DOHH2 (cell line): ENCODE data around the gene CSNK2A1.

ENCODE experiments used
- H3F3A ChIP-seq: fragments of 200-600 bp; sonication (generic), shearing (Covaris generic); 2 replicates; pipeline ENCODE4 v1.6.0; 2016; ENCODE audit warnings: antibody characterized with exemption, mild to moderate bottlenecking; ENCODE audit not compliant: control insufficient read depth, insufficient read depth
- H3K27ac ChIP-seq: fragments of 200-600 bp; sonication (generic); 2 replicates; pipeline ENCODE4 v1.5.1; 2014; ENCODE audit warnings: low read depth, mild to moderate bottlenecking, low read length, moderate library complexity
- H3K27me3 ChIP-seq: fragments of 200-600 bp; sonication (generic); 2 replicates; pipeline ENCODE4 v1.6.1; 2014; ENCODE audit warnings: mild to moderate bottlenecking, low read length, mixed read lengths; ENCODE audit not compliant: control insufficient read depth
- H3K36me3 ChIP-seq: fragments of 200-600 bp; sonication (generic); 2 replicates; pipeline ENCODE4 v1.6.1; 2014; ENCODE audit warnings: mild to moderate bottlenecking, low read length, moderate library complexity, mixed read lengths; ENCODE audit not compliant: control insufficient read depth
- H3K4me1 ChIP-seq: fragments of 200-600 bp; sonication (generic); 2 replicates; pipeline ENCODE4 v1.6.1; 2014; ENCODE audit warnings: mild to moderate bottlenecking, low read length, mixed read lengths; ENCODE audit not compliant: control insufficient read depth
- H3K4me2 ChIP-seq: fragments of 200-600 bp; sonication (generic); 2 replicates; pipeline ENCODE4 v1.6.0; 2014; ENCODE audit warnings: mild to moderate bottlenecking, low read length, moderate library complexity
- H3K4me3 ChIP-seq: fragments of 200-600 bp; sonication (generic); 2 replicates; pipeline ENCODE4 v1.5.1; 2014; ENCODE audit warnings: mild to moderate bottlenecking, low read length, mixed read lengths
- H3K79me2 ChIP-seq: fragments of 200-600 bp; sonication (generic); 2 replicates; pipeline ENCODE4 v1.6.1; 2014; ENCODE audit warnings: mild to moderate bottlenecking, low read length, mixed read lengths; ENCODE audit not compliant: control insufficient read depth
- H3K9me2 ChIP-seq: fragments of 200-600 bp; sonication (generic); replicated peaks from 2 replicates; pipeline ENCODE4 v1.6.1; 2014; ENCODE audit warnings: mild to moderate bottlenecking, low read length, mixed read lengths; ENCODE audit not compliant: control insufficient read depth
- H3K9me3 ChIP-seq: fragments of 200-600 bp; sonication (generic); 2 replicates; pipeline ENCODE4 v1.6.1; 2014; ENCODE audit warnings: antibody characterized with exemption, low read length, mixed read lengths; ENCODE audit not compliant: control insufficient read depth, insufficient read depth
- H4K20me1 ChIP-seq: fragments of 200-600 bp; sonication (generic); 2 replicates; pipeline ENCODE4 v1.6.0; 2014; ENCODE audit warnings: low read depth, mild to moderate bottlenecking, antibody characterized with exemption, low read length, moderate library complexity; ENCODE audit not compliant: control insufficient read depth, insufficient read depth
- CTCF ChIP-seq: fragments of 200-600 bp; sonication (generic); IDR thresholded peaks from one replicate; pipeline ENCODE4 v1.5.1; 2014; ENCODE audit warnings: antibody characterized with exemption, mild to moderate bottlenecking, low read depth, low read length; ENCODE audit not compliant: poor library complexity, severe bottlenecking
- EZH2phosphoT487 ChIP-seq: fragments of 200-600 bp; sonication (generic); IDR thresholded peaks from 2 replicates; pipeline ENCODE4 v1.6.1; 2017; ENCODE audit warnings: borderline replicate concordance, mild to moderate bottlenecking, antibody characterized with exemption, low read length, moderate library complexity, mixed read lengths

Gene CSNK2A1

GRCh38 chr20:568673-569415 lies 25.3 kb upstream of the CSNK2A1 start:
- TF ChIP-seq CTCF (no peak), EZH2phosphoT487 (no peak)
- H3K79me2 ChIP-seq, result no peaks in the 10 kb centered on the region
- no peak overlapping the region for H3K4me3 ChIP-seq
- H3K9me2 ChIP-seq, result no peaks in the 10 kb centered on the region
- no peaks in the 10 kb centered on the region for H3K9me3 ChIP-seq
- H3K27me3 ChIP-seq, result peaks cover 10% of the 10 kb centered on the region; the same call in 1 of the 2 replicates
- no peak overlapping the region for H3K27ac ChIP-seq
- no peak overlapping the region for H3K4me2 ChIP-seq
- no peaks in the 10 kb centered on the region for H3F3A ChIP-seq
- no peaks in the 10 kb centered on the region for H4K20me1 ChIP-seq
- no peaks in the 10 kb centered on the region for H3K36me3 ChIP-seq
- H3K4me1 ChIP-seq, result peaks cover 6% of the 10 kb centered on the region

- no peak overlapping the region for H3K27ac ChIP-seq
- H3K4me1 ChIP-seq, result peaks cover 6% of the 10 kb centered on the region
- no peaks in the 10 kb centered on the region for H3K36me3 ChIP-seq
- peaks cover 6% of the 10 kb centered on the region; the same call in 1 of the 2 replicates for H3K27me3 ChIP-seq
- H3K4me3 ChIP-seq, result no peak overlapping the region
- H3K4me2 ChIP-seq, result no peak overlapping the region
- H3K9me3 ChIP-seq, result no peaks in the 10 kb centered on the region
- no peaks in the 10 kb centered on the region for H4K20me1 ChIP-seq
- H3F3A ChIP-seq, result no peaks in the 10 kb centered on the region
- no peaks in the 10 kb centered on the region for H3K79me2 ChIP-seq
- no peaks in the 10 kb centered on the region for H3K9me2 ChIP-seq
- TF ChIP-seq CTCF (no peak), EZH2phosphoT487 (no peak)
Measured at GRCh38 chr20:568097-568652, 24.6 kb upstream of the CSNK2A1 start.

GRCh38 chr20:564192-564591 lies 20.6 kb upstream of the CSNK2A1 start:
- H3K79me2 ChIP-seq, result no peaks in the 10 kb centered on the region
- no peak overlapping the region for H3K4me2 ChIP-seq
- no peaks in the 10 kb centered on the region for H3K27me3 ChIP-seq
- H3F3A ChIP-seq, result no peaks in the 10 kb centered on the region
- no peak overlapping the region for H3K4me3 ChIP-seq
- no peaks in the 10 kb centered on the region for H3K9me2 ChIP-seq
- no peaks in the 10 kb centered on the region for H3K36me3 ChIP-seq
- H3K27ac ChIP-seq, result no peak overlapping the region
- no peaks in the 10 kb centered on the region for H3K9me3 ChIP-seq
- H3K4me1 ChIP-seq, result peaks cover 6% of the 10 kb centered on the region
- TF ChIP-seq CTCF (no peak), EZH2phosphoT487 (no peak)
- H4K20me1 ChIP-seq, result no peaks in the 10 kb centered on the region
